HG02943 (cell line): ENCODE results near the gene ITGB2.
A peak's percentile ranks its signal among the peaks of the same experiment; 100 is the strongest.

Experiments used
- ATAC-seq: cut with Tn5 transposase; IDR thresholded peaks from one replicate; pipeline ENCODE4 v1.9.1; 2021; ENCODE audit warnings: mild to moderate bottlenecking, low read depth, moderate library complexity; ENCODE audit not compliant: unreplicated experiment

The ITGB2 gene

DNA sequence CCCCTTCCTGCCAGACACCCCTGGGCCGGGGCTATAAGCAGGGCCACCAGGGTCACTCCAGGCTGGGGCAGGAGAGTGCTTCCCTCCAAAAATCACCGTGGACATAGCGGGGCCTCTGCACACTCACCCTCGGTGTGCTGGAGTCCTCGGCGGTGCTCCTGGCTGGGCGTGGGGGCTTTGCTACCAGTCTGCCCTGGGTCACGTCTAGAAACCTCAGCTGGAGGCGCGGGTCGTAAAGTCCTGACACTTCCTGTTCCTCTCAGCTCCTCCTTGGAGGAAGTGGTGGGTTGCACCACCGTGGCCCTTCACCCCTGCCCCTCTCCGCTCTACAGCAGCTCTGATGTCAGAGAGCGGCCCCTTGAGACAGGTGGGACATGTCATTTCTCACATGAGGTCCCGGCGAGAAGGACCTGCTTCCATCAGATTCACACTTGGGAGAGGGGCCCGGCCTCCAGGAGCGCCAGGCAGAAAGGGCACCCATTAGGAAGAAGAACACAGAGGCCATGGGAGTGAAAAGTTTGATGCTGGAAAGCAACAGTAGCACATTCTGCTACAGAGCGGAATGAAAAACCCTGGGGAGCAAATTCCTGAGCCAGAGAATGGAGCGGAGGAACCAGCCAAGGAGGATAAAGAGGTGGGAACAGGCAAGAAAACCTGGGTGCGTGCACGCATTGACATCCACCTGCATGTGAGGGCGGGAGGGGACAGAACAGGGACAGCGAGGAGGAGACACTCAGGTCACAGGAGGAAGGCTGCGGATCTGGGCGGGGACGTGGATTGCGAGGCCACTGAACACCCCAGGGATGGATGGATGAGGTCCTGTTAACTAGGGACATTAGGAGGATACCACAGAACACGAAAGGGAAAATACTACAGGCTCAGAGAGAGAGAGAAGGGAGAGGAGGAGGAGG, at the start of gene ITGB2:
TSS of gene ITGB2 (minus strand) at position 206 of the 911 bp plus-strand sequence. CDS start 10,117 bp downstream, outside the sequence.
- ATAC-seq: peak; percentile 58

DNA sequence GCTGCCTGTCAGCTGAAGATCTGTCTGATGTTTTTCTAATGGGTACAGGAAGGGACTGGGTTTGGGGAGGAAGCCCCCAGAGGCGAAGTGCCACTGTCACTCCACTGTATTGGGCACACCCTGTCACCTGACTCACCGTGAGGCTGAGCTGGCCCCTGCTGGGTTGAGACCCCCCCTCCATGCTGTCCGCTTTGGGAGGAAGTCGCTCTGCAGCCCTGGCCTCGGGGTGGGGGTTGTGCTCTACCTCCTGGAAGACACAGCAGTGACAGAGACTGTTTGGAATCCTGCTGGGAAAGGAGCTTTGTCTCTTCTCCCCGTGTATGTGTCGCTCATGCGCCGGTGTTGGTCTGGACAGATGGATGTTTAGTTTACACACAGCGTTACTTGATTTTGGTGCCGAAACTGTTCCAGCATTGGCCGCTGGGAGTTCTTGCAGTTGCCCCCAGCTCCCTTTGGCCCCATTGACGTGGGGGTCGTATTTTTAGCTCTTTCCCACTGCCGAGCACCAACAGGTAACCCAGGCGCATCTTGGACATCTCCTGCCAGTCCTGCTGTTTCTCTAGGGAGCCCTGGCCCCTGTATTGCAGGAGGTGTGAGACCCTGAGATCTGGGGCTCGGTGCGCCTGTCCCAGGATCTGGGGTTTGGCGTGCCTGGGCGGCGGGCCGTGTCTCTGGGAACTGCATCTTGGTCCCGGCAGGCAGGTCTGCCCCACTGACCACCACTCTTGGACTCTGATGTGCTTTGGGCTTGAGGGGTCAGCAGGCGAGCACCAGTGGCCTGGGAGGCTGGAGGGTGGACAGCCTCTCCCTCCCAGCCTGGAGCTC, 49.4 kb upstream of the ITGB2 start:
- no peak for ATAC-seq

DNA sequence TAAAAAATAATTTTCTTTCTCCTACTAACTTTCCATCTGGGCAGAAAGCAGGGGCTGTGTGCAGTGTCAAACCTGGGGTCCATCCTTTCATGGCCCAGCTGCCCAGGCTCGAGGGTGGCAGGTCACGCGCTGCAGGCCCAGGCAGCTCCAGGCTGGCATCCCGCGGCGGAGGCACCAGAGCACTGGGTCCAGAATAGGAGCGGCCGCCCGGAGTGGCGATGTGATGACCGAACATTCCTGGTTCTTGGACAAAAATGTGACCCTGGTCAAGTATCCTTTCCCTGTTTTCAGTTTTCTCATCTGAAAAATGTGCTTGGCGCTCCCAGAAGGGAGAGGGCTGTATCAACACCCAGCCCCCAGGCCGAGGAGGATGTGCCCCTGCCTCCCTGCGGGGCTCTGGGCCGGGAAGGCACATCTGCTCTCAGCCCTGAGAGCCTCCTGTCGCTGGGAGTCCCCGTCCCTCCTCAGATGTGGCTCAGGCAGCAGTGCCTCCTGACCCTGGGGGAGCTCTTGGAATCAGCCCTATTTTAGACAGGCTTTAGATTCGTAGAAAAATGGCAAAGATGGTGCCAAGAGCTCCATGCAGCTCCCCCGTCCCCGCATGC, 48.5 kb upstream of the ITGB2 start:
- no peak for ATAC-seq

DNA sequence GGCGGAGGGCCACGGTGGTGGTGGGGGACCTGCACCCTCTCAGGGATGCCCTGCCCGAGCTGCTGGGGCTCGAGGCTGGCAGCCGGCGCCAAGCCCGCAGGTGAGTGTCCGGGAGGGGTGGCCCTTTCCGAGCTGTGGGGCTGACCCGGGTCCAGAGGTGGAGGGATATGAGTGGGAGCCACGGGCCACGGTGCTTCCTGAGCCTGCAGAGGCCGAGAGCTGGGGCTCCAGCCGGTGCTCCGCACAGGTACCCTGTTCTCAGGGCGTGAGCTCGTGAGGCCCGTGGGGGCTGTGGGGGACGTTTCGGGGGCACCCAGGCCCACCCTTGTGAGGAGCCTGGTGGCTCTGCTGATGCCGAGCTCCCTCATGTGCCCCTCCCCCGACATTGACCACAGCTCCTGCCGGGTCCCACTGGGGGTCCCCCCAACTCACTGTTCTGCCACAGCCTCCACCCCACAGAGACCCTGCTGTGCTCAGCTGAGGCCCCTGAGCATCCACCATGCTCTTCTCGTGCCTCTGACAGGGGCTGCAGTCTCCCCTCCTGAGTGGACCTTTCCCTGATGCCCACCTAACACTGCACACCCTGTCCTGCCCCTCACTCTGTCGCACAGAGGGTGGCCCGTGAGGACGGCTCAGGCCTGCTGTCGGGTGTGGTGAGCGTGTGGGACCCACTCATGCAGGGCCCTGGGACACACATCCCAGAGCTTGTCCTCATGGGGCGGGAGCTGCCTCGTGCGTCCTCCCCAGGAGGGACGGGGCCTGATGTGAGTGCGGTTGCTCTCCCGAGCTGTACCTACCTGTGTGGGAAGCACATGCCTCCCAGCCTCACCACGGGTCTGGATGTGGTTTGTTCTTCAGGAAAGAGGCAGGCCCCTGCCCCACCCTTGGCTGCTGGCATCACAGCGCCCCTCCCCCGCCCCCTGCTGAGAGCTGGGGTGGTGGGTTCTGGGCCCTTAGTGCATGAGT, 46.7 kb upstream of the ITGB2 start:
- no peak for ATAC-seq

DNA sequence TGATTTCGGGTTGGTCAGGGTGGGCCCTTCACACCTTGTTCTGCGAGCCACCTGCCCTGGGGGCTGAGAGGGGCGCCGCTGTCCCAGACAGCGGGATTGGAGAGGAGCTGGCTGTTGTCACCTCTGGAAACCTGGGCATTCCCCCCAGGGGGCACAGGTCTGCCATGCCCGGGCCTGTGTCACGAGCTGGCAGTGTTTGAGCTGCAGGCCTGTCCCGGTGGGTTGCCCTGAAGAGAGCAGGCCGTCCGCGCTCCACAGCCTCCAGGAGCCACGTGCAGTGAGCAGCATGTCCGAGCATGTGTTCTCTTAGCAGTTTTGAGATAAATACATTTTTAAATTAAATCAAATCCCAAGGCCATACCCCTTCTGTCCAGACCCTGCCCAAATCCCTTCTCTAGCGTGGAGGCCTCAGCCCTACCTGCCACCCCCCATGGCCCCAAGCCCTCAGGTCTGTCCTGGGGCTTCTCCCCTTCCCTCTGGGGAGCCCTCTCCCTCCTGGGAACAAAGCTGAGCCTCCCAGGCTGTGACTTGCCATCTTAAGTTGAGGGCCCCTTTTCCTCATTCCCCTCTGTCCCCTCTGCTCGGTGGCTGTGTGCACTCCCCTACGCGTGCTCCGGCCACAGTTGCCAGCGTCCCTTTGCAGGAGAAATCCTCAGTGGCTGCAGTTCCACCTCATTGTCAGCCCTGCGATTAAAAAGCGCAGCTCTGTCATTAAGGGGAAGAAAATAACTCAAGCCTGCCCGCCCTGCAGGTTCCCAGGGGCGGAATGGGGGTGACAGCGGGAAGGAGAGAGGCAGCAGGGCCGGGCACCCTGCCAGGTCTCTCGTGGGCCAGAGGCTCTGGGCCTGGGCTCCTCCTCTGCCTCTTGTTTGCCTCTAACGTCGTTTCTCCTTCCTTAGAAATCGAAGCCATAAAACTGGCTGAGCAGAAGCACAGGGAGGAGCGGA, 45.7 kb upstream of the ITGB2 start:
- ATAC-seq: no peak

DNA sequence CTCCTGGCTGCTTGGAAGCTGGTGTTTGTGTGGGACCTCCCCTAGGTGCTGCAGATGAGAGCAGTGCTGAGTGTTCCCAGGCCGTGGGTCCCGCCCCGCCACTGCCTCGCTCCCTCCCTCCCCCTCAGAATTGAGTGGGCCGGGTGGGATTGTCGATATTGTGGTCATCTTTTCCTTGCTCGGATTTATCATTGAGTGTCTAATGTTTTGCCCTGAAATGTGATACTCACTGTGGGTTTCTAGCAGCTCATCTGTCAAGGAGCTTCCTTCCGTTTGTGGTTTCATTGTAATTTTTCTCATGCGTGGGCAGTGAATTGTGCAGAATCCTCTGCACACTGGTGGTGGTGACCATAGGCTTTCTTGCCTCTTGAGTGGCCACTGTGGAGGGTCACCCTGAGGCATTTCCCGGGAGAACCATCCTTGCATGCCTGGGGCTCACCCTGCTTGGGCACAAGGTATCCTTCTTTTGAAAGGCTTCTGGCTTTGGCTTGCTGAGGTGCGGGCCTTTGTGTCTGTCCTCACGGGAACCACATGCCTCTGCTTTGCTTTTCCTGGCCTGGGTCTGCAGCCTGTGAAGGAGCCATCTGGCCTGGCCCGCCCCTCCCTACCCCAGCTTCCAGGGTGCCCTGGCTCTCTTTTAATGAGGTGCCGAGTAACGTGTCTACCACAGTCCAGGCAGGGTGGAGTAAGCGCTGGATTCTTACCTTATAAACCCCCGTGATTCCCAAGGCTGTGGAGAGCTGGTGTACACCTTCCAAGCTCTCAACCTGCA, 44.7 kb upstream of the ITGB2 start:
- no peak for ATAC-seq

DNA sequence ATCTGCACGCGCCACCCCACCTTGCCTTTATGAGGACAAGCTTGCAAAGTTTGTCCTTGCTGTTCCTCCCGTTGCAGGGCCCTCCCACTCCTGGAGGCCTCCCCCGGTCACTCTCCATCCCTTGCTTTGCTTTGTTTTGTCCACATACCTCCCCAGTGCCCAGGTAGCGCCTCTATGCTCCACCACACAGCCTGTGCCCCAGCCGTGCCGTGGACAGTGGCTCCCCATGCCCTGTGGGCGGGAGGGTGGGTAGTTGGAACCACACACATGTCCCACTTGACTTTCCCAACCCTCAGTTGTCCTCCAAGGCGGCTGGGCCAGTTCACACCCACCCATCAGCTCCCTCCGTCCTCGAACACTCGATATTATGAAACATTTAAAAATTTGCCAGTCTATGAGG, 43.7 kb upstream of the ITGB2 start:
- no peak for ATAC-seq

DNA sequence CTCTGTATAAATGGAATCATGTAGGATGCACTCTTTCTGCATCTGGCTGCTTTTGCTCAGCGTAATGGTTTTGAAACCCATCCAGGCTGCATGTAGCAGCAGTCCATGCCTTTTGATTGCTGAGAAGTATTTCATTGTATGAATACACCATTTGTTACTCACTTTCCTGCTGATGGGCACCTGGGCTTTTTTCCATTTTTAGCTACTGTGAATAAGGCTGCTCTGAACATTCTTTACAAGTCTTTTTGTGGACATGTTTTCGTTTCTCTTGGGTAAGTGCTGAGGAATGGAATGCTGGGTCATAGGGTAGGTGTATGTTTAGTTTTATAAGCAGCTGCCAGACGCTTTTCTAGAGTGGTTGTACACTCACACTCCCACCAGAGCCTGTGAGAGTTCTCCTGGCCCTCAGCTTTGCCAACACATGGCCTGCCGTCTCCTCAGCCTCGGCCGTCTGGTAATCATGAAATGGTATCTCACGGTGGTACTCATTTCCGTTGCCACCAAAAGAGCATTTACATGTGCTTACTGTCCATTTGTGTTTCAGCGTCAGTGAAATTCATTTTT, 41.8 kb upstream of the ITGB2 start:
- no peak for ATAC-seq

DNA sequence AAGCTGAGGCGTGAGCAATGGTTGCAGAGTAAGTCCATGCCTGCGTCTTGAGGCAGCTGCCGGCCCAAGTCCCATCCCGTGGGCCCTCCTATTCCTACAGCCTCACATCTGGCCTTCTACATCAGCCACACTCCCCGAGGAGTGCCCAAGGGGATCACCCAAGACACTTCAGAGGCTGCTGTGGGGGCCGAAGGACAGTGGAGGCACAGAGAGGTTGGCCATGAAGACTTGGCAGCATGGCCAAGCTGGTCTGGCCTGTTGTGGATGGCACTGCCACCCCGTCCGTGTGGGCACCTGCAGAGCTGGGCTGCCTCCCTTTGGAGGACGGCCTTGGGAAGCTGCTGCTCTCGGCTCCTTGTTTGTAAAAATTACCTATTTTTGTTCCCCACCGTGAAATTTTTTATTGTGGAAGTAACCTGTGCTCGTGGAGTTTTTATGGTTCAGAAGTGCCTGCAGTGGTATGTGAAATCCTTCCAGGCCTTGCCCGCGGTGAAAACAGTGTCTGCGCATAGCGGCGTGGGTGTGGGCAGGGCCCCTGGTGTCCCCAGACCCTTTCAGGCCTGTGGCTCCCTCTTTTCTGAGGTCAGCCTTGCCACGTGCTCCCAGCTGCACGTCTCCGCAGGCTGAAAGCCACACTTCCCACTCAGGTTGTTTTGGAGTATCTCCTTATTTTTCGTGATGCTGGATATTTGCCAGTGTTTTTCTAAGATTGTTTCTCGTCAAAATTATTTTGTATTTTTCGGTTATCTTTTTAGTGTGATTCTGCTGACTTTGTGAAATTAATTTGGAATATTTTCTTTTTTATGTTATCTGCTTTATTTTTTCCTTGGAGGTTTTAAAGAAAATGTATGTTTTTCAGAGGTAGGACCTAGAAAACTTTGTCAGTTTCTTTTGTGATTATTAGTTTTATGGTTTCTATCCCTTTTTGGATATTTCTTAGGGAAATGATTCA, 39.7 kb upstream of the ITGB2 start:
- ATAC-seq: no peak

DNA sequence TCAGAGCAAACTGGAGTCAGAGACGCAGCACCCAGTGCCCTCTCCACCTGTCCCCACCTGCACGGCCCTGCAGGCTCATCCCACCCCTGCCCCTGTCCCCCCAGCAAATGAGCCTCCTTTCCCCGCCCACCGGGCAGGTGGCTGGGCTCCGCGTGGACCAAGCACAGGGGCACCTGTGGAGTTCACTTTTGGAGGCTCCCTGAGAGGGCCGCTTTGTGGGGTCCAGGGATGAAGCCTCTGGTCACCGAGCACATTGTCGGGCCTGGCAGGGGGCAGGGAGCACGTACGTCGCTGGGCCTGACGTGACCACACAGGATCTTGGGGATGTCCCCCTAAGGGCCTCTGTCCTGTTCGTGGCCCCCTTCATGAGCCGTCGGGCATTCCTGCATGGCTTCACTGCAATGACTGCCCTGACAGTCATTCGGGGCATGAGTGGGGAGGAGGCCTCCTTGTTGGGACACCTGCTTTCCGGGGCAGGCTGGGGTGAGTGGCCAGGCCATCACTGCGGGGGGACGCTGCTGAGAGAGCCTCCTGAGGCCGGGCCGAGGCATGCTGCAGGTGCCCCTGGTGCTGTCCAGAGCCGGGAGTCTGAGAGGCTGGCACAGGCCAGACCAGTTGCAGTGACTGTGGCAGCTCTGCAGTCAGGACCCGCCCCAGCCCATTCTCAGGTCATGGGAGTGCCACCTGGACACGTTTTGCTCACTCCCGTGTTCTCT, 38.8 kb upstream of the ITGB2 start:
- no peak for ATAC-seq

DNA sequence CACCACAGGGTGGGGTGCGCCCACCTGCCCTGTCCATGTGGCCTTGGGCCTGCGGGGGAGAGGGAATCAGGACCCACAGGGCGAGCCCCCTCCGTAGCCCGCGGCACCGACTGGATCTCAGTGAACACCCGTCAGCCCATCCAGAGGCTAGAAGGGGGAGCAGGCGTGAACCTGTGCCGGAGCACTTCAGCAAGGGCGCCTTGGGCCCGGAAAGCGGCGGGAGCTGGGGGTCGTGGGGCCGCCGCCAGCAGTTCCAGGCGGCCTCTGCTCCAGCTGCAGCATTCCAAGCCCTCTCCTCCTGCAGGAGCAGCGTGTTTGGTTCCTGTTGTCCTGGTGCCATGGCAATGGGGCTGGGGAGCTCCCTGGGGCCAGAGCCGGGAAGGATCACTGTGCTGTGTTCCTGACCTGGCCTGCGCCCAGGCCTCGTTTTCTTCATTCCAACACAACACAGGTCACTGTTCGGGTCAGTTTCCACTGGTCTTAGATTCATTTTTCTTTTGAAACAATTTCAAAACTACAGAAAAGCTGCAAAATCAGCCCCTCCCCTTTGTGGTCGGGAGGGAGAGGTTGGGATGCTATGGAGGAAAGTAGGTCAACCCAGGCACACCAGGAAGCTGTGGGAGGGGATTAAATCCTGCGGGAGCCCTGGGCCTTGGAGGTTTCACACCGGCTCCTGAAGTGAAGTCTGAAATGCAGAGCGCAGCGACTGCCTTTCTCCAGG, 37.9 kb upstream of the ITGB2 start:
- ATAC-seq: no peak

DNA sequence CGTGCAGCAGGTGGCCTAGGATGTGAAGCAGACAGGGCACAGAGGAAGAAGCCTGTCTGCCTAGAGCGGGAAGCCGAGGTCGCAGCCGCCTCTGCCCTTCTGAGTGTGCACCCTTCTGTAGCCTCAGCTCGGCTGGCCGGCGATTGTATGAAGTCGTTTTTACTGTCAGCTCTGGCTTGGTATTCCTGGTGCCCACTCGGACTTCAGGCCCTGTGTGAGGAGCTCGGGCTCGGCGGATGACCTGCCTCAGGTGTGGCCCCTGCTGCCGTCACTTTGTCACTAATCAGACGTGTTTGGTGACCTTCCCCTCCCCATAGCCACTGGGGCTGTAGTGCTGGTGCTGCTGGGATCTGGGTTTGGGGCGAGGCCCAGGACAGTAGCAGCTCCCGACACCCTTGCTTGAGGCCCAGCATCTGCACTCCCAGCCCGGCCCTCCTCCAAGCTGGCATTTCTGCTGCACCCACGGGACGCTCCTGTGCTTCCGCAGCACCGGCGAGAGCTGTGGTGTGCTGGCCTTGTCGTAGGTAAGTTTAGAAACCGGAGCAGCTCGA, 37.3 kb upstream of the ITGB2 start:
- no peak for ATAC-seq

DNA sequence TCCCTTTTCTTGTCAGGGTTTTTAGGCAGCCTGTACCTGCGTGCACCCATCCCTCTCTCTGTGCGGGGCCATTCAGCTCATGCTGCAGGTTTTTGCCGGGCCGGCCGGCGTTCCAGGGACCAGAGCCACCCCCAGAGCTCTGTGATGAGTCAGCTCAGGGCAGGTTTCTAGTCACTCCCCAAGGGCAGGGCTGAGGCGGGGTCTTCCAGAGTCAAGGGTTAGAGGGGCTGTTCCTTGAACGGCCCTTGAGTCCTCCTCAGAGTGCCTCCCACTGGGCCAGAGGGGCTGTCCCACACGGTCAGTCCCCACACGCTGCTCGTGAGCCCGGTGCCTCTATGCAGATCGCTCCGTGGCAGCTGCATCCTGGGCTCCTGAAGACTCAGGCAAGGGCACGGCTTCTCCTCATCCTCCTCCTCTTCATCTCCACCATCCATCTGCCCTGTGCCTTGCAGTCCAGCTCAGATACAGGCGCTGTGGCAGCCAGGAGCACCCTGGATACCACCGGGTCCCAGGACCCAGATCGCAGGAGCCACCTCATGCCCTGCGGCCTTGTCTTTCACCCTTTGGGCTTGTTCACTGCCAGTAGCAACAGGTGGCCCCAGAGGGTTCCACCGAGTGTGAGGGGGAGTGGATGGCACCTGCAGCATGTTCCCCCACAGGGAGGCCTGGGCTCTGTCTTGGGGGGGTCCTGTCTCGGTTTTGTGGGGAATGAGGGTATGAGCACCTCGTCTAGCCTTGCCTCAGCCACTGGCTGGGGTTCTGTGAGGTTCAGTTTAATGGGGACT, 36.5 kb upstream of the ITGB2 start:
- no peak for ATAC-seq

DNA sequence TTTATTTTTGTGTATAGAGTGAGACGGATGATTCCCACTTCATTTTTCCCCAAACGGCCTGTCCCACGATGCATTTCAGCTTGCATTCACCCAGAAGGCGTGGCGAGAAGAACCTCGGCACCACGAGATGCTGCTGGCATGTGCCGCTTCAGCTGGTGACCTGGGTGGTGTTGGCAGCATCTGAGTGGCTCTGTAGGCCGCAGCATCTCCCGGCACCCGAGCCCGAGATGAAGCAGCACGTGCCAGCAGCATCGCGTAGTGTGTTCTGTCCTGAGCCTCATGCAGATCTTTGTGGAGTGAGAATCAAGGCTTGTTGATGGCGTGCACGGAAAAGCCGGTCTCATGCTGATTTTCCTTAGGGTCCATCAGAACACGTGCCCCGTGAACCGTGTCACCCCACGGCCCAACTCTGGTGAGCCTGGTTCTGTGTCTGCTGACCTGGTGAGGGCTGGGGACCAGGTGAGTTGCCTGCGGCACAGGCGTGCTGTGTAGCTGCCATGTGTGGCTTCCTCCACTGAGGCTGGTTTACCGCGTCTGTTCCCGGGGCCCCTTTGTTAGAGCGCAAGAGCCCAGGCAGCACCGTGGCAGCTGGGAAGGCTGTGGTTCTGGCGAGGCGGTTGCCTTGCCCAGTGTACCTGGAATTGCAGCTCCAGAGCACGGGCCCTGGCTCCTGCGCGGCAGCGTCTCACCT, 35.8 kb upstream of the ITGB2 start:
- no peak for ATAC-seq
